K562 treated with DMSO at 1 percent for 4 hours (cell line): ENCODE data around the gene STXBP1. TPM values are rescaled to one million over a fixed set of nuclear protein-coding genes. Genes with fewer than 3 reads are reported as not detected.

ENCODE experiments used
- total RNA-seq: library from RNA; unstranded; fragments of 300-600 nt; gene quantifications from 2 replicates; pipeline ENCODE4 v1.2.3, GENCODE V29; 2022; ENCODE audit not compliant: insufficient read depth

The STXBP1 gene
- total RNA-seq = 33.0 and 34.5 TPM in 2 replicates

GRCh38 chr9:127611899-127612790, at the start of gene STXBP1:
STXBP1 (plus strand) TSS chr9:127612277; CDS start chr9:127612404, 127 bp downstream.

GRCh38 chr9:127706836-127707241, 94.8 kb downstream of the STXBP1 start, which contains the start of gene CFAP157:
CFAP157 (plus strand) TSS chr9:127706988; CDS start chr9:127707032, 44 bp downstream.

GRCh38 chr9:127715470-127716337, 103.6 kb downstream of the STXBP1 start, which contains the start of the genes PTRH1 and TTC16:
PTRH1 (minus strand) TSS chr9:127715663; CDS start chr9:127715639, 24 bp downstream.
TTC16 (plus strand) TSS chr9:127716079; CDS start chr9:127716146, 67 bp downstream.

GRCh38 chr9:127734747-127735529, 122.9 kb downstream of the STXBP1 start, which contains the start of gene TOR2A:
TOR2A (minus strand) TSS chr9:127735294; CDS start chr9:127735270, 24 bp downstream.

Other genes with a start within 250 kb of the STXBP1 start
- 6.4 and 7.5 TPM in 2 replicates for gene SLC2A8, start 215.1 kb upstream of the STXBP1 start, total RNA-seq
- gene ZNF79, start 187.9 kb upstream of the STXBP1 start, total RNA-seq = 3.2 and 4.7 TPM in 2 replicates
- gene RPL12, start 160.9 kb upstream of the STXBP1 start, total RNA-seq = 5,332 and 5,686 TPM in 2 replicates
- gene LRSAM1, start 160.8 kb upstream of the STXBP1 start, total RNA-seq = 13.3 and 14.2 TPM in 2 replicates
- not detected in 2 replicates for gene CFAP157, start 94.7 kb downstream of the STXBP1 start, total RNA-seq
- gene PTRH1, start 103.4 kb downstream of the STXBP1 start, total RNA-seq = 11.8 and 17.2 TPM in 2 replicates
- not detected in 2 replicates for gene TTC16, start 103.8 kb downstream of the STXBP1 start, total RNA-seq
- 92.3 and 96.6 TPM in 2 replicates for gene TOR2A, start 123.0 kb downstream of the STXBP1 start, total RNA-seq
- 3.4 and 4.3 TPM in 2 replicates for gene SH2D3C, start 166.4 kb downstream of the STXBP1 start, total RNA-seq
- 25.5 and 46.9 TPM in 2 replicates for gene CDK9, start 173.8 kb downstream of the STXBP1 start, total RNA-seq
- gene FPGS, start 190.6 kb downstream of the STXBP1 start, total RNA-seq = 47.7 and 52.6 TPM in 2 replicates
- gene ENG, start 242.4 kb downstream of the STXBP1 start, total RNA-seq = 1.5 and 4.3 TPM in 2 replicates